K562 (cell line): Measurements from ENCODE around the gene ZNF143. TPM values are rescaled to one million over a fixed set of nuclear protein-coding genes. Genes with fewer than 3 reads are reported as not detected.

ENCODE experiments used
- ARID2 ChIP-seq: fragments of 450-650 bp; IDR thresholded peaks from 2 replicates; pipeline ENCODE4 v1.6.1; 2017; ENCODE audit warnings: antibody characterized with exemption, mild to moderate bottlenecking
- CBFA2T2 ChIP-seq: fragments of 450-650 bp; conservative IDR thresholded peaks from 2 replicates; pipeline ENCODE4 v1.6.1; 2017; ENCODE audit warnings: mild to moderate bottlenecking
- DIDO1 ChIP-seq: fragments of 450-650 bp; IDR thresholded peaks from 2 replicates; pipeline ENCODE4 v1.6.1; 2016; ENCODE audit warnings: low read depth, missing biosample characterization, missing genetic modification characterization
- EP300 ChIP-seq: IDR thresholded peaks from 2 replicates; pipeline ENCODE4 v1.6.1; 2012; ENCODE audit warnings: low read length, improper control_type of control experiment
- GTF2A2 ChIP-seq: IDR thresholded peaks from 2 replicates; pipeline ENCODE4 v1.6.1; 2016; ENCODE audit warnings: mild to moderate bottlenecking, missing genetic modification characterization, missing compliant biosample characterization
- HOXB6 ChIP-seq: fragments of 250-450 bp; sonication (Bioruptor Pico); IDR thresholded peaks from 2 replicates; pipeline ENCODE4 v1.5.1; 2022; ENCODE audit warnings: mild to moderate bottlenecking, borderline replicate concordance
- PRMT5 ChIP-seq: sonication (generic); formaldehyde crosslinking; IDR thresholded peaks from 2 replicates; pipeline ENCODE4 v1.5.0; 2020; ENCODE audit warnings: missing genetic modification reagents
- RUNX1 ChIP-seq: sonication (generic); IDR thresholded peaks from 2 replicates; pipeline ENCODE4 v1.6.1; 2016; ENCODE audit warnings: antibody characterized with exemption, low read depth
- SMARCA4 ChIP-seq: fragments of 450-650 bp; IDR thresholded peaks from 2 replicates; pipeline ENCODE4 v1.6.1; 2016
- SMARCE1 ChIP-seq: fragments of 450-650 bp; IDR thresholded peaks from 2 replicates; pipeline ENCODE4 v1.7.1; 2016; ENCODE audit warnings: mild to moderate bottlenecking
- SUPT5H ChIP-seq: fragments of 450-650 bp; IDR thresholded peaks from 2 replicates; pipeline ENCODE4 v1.6.1; 2016
- TCFL5 ChIP-seq: fragments of 250-450 bp; sonication (Bioruptor Pico); conservative IDR thresholded peaks from 2 replicates; pipeline ENCODE4 v1.6.1; 2021; ENCODE audit warnings: mild to moderate bottlenecking, moderate library complexity, matching md5 sums
- ZFP36 ChIP-seq: fragments of 150-350 bp; IDR thresholded peaks from 2 replicates; pipeline ENCODE4 v1.6.1; 2018; ENCODE audit warnings: low read length, low read depth; ENCODE audit not compliant: partially characterized antibody
- ZKSCAN1 ChIP-seq: fragments of 150-350 bp; IDR thresholded peaks from 2 replicates; pipeline ENCODE4 v1.6.1; 2016; ENCODE audit warnings: low read depth, low read length
- ZNF133 ChIP-seq: fragments of 250-450 bp; sonication (Bioruptor Pico); IDR thresholded peaks from 2 replicates; pipeline ENCODE4 v1.4.0; 2020; ENCODE audit warnings: mild to moderate bottlenecking
- ZNF766 ChIP-seq: fragments of 200-800 bp; sonication (Bioruptor generic); conservative IDR thresholded peaks from 2 replicates; pipeline ENCODE4 v1.6.1; 2016; ENCODE audit warnings: missing genetic modification characterization, missing compliant biosample characterization
- polyA plus RNA-seq, 8 experiments: library from polyadenylated mRNA; depleted of rRNA in 4 of 8; stranded (reverse) in 5 of 8; unstranded in 3 of 8; fragments of >200 nt; fragmentation: Nextera tagmentation in 2 of 8; fragmentation: Illumina TruSeq in 1 of 8; extraction: Ambion mirVana in 2 of 8; extraction: Trizol in 1 of 8; gene quantifications; 2 replicates each; pipeline versions ENCODE4 v1.2.1 to v1.2.3, GENCODE V29; 2011 to 2014; ENCODE audit warnings: inconsistent platforms in 1 of 8, missing spikeins in 1 of 8
- total RNA-seq, 7 experiments: library from RNA; depleted of rRNA in 6 of 7; stranded (reverse); fragments of >200 nt in 6 of 7; fragmentation: Illumina TruSeq in 2 of 7; extraction: Trizol in 2 of 7; gene quantifications; 2 replicates each; pipeline versions ENCODE4 v1.2.1 to v1.2.3, GENCODE V29; 2011 to 2021; ENCODE audit warnings: low replicate concordance in 1 of 7
- TF ChIP-seq, protein P1 (sequence below): fragments of 450-650 bp; formaldehyde crosslinking; IDR thresholded peaks from 2 replicates; pipeline ENCODE4 v1.4.0; 2020; ENCODE audit warnings: mild to moderate bottlenecking, mixed read lengths
- TF ChIP-seq, protein P2 (sequence below): sonication (generic); formaldehyde crosslinking; IDR thresholded peaks from 2 replicates; pipeline ENCODE4 v1.4.0; 2020; ENCODE audit warnings: mild to moderate bottlenecking, missing genetic modification reagents
- TF ChIP-seq, protein P3 (sequence below): fragments of 450-650 bp; formaldehyde crosslinking; IDR thresholded peaks from 2 replicates; pipeline ENCODE4 v1.4.0; 2020; ENCODE audit warnings: mild to moderate bottlenecking
- TF ChIP-seq, protein P4 (sequence below): fragments of 250-450 bp; sonication (Bioruptor Pico); IDR thresholded peaks from 2 replicates; pipeline ENCODE4 v1.5.0; 2021; ENCODE audit warnings: mild to moderate bottlenecking, moderate library complexity

Gene ZNF143
- total and polyA plus RNA-seq, 9 of the 15 experiments (the other 6 are each of a cell fraction or from before 2014, with no cell fraction given), result 18.4 to 58.5 (median 27.1) TPM

DNA sequence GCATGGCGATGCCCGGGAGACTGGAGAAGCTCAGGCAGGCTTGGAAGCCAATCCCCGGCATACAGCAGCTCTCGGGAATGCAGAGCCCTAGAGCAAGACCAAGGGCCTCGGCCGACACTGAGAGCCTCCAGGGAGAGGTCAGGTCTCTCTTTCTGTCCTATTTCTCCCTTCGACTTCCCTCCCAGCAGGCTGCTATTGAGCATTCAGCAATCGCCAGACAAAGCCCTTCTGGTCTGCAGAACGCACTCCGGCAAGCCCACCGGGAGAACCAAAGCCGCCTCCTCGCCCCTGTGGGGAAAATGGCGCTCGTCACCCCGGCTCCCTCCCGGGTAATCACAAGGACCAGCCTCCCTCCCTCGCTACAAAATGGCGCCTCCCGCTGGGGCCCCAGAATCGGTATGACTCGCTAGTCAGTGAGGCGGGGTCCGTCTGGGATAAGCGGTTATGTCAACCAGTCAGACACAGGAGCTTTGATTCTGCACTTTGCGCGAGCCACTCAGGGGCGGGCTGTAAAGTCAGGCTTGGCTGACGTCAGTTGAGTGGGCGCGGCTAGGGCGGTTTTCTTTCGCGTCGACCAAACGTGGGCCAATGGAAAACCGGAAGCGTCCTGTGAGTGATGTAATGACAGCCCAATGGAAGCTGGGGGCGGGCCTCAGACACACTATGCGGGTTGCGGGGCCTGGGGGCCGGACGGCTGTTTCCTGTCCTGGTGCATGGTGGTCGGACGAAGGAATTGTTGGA, at the start of gene ZNF143 (continued):
- no peak for TF ChIP-seq DIDO1 (tag)
- no peak for TF ChIP-seq RUNX1
- peak; percentile 40; the same call in 1 of the 2 replicates for TF ChIP-seq ZKSCAN1
- 0 out of 2 replicates have a peak, but pooled peaks have one; percentile 46 for TF ChIP-seq ZNF766 (CRISPR knock-in tag)
- TF ChIP-seq, protein P1, sequence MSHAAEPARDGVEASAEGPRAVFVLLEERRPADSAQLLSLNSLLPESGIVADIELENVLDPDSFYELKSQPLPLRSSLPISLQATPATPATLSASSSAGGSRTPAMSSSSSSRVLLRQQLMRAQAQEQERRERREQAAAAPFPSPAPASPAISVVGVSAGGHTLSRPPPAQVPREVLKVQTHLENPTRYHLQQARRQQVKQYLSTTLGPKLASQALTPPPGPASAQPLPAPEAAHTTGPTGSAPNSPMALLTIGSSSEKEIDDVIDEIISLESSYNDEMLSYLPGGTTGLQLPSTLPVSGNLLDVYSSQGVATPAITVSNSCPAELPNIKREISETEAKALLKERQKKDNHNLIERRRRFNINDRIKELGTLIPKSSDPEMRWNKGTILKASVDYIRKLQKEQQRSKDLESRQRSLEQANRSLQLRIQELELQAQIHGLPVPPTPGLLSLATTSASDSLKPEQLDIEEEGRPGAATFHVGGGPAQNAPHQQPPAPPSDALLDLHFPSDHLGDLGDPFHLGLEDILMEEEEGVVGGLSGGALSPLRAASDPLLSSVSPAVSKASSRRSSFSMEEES (CRISPR knock-in tag), result no peak
- TF ChIP-seq PRMT5 (CRISPR knock-in tag), result peak; percentile 42; the same call in 1 of the 2 replicates
- TF ChIP-seq HOXB6 (CRISPR knock-in tag), result no peak
- TF ChIP-seq SUPT5H, result peak; percentile 88
- TF ChIP-seq CBFA2T2, result no peak
- TF ChIP-seq SMARCE1, result 0 out of 2 replicates have a peak, but pooled peaks have one; percentile 26
- TF ChIP-seq GTF2A2 (tag), result no peak
- TF ChIP-seq, protein P2, sequence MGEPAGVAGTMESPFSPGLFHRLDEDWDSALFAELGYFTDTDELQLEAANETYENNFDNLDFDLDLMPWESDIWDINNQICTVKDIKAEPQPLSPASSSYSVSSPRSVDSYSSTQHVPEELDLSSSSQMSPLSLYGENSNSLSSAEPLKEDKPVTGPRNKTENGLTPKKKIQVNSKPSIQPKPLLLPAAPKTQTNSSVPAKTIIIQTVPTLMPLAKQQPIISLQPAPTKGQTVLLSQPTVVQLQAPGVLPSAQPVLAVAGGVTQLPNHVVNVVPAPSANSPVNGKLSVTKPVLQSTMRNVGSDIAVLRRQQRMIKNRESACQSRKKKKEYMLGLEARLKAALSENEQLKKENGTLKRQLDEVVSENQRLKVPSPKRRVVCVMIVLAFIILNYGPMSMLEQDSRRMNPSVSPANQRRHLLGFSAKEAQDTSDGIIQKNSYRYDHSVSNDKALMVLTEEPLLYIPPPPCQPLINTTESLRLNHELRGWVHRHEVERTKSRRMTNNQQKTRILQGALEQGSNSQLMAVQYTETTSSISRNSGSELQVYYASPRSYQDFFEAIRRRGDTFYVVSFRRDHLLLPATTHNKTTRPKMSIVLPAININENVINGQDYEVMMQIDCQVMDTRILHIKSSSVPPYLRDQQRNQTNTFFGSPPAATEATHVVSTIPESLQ (CRISPR knock-in tag), result no peak; the same call in 1 of the 2 replicates
- no peak for TF ChIP-seq TCFL5
- TF ChIP-seq ZFP36, result no peak
- TF ChIP-seq, protein P3, sequence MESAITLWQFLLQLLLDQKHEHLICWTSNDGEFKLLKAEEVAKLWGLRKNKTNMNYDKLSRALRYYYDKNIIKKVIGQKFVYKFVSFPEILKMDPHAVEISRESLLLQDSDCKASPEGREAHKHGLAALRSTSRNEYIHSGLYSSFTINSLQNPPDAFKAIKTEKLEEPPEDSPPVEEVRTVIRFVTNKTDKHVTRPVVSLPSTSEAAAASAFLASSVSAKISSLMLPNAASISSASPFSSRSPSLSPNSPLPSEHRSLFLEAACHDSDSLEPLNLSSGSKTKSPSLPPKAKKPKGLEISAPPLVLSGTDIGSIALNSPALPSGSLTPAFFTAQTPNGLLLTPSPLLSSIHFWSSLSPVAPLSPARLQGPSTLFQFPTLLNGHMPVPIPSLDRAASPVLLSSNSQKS (CRISPR knock-in tag), result no peak
- no peak for TF ChIP-seq SMARCA4
- TF ChIP-seq, protein P4, sequence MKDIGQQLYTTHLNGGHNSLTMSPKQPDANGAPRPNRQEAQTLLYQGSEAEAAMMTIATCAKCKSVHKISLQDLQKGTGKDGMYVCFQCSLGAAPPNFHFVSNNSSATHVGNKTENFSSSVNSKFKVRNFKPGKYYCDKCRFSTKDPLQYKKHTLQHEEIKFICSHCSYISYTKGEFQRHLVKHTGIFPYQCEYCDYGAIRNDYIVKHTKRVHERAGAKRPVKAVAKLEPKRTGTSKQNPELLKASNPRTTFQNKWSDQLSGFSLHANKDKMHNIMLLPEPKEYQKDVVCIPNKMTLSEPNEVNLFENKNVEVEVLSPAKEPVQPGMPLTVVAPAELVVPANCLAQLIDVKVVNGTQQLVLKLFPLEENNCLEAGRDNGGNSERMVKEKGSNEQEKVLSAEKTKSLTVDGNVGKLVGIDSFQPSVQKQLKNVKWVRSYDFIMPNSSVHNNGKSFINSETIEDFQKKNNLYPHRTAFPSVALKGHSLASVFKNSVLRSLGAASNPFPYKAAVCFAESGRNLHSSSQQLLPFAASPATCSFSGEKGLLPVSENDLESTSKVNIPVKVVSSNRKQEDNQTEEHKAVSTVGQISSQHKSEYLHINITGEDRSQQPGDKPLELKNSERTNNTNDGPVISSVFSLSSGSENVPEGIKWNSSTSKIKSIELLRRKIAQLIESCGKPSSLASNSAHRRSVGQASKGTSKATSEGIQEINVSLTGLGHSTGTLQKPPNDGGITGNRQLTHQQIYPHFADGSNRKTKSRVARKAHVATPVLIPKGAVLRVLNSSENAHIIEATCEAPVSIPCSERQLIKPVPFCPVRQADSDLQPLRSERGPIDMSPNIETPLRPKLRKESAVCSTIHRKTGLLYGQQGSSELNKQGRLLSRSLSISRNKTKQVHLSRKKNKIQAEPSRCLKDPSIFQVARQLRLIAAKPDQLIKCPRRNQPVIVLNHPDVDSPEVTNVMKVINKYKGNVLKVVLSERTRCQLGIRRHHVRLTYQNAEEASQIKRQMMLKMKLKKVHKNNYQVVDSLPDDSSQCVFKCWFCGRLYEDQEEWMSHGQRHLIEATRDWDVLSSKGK, result no peak
- TF ChIP-seq EP300, result peak; percentile 7
- TF ChIP-seq ARID2, result 0 out of 2 replicates have a peak, but pooled peaks have one; percentile 24
- TF ChIP-seq ZNF133 (CRISPR knock-in tag), result no peak
